ENCODE measurements around the gene LRRC2.
"Not testable (repeated sequence)": the region's sequence is repeated elsewhere in the genome, so short reads cannot be mapped to it uniquely, and the experiment has no call there.

The LRRC2 gene

DNA sequence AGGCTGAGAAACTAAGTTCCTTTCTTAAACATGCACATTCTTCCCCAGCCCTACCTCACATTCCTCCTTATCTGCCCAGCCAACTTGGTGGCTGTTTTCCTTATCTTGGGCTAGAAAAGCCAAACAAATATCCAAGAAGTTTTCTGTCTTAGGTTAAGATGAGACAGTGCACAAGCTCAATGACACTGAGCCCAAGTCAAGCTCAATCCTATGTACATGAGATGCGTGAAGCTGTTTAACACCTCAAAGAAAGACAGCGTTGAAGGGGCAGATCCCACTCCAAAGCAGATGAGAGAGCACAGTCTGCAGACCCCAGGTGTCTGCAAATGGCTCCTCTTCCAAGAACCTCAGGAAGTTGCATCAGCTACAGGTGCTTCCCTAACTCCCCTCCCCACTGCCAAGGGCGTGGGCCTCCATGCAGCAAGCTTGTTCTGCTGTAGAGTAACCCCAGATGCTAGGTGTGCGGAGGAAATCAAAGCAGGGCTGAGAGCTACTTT is 16.6 kb downstream of the LRRC2 start:
- TF ChIP-seq CTCF (IDR thresholded peaks at IDR 0.05; ENCODE audit: low read depth, low read length, missing control alignments): no peak
- DNase-seq (ENCODE audit: extremely low read depth, low read depth): no peak
- H3K4me3 ChIP-seq (replicated peaks; ENCODE audit: low read depth, low read length): no peak overlapping the region

DNA sequence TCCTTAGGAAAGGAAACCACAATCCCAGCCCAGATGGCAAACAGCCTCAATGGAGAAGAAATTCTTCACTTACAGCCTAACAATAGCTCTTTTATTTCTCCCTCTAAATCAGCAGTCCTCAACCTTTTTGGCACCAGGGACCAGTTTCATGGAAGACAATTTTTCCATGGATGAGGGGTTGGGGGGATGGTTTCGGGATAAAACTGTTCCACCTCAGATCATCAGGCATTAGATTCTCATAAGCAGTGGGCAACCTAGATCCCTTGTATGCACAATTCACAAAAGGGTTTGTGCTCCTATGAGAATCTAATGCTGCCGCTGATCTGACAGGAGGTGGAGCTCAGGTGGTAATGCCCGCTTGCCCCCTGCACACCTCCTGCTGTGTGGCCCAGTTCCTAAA is 17.5 kb downstream of the LRRC2 start:
- H3K4me3 ChIP-seq (replicated peaks; ENCODE audit: low read depth, low read length); DNase-seq (ENCODE audit: extremely low read depth, low read depth): not testable (repeated sequence)

DNA sequence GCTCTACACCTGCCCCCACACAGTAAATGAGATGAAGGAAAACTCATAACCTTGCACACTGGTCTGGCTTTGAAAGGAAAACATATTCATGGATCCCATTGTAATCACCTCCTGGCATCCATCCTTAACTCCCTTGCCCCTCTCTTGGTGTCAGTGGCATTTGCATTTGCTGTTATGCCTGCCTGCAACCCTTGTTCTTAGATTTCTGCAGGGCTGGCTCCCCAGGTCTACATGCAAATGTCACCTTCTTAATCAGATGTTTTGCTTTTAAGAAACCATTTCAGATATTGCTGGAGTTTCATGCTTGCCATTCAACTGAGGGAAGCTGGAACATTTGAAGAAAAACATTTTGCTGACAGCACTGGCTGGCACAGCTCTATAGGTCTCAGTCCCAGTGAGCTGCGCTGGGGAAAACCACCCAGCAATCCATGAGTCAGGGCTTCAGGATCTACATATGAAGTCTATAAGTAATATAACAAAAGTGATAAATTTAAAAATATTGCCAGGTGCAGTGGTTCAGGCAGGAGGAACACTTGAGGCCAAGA is 19.1 kb downstream of the LRRC2 start:
- H3K4me3 ChIP-seq (replicated peaks; ENCODE audit: low read depth, low read length): no peak overlapping the region
- no peak for TF ChIP-seq CTCF (IDR thresholded peaks at IDR 0.05; ENCODE audit: low read depth, low read length, missing control alignments)
- no peak for DNase-seq (ENCODE audit: extremely low read depth, low read depth)

GRCh38 chr3:46545818-46546630 is 20.1 kb downstream of the LRRC2 start:
- no peak overlapping the region for H3K4me3 ChIP-seq (replicated peaks; ENCODE audit: low read depth, low read length)
- no peak for DNase-seq (ENCODE audit: extremely low read depth, low read depth)
- no peak for TF ChIP-seq CTCF (IDR thresholded peaks at IDR 0.05; ENCODE audit: low read depth, low read length, missing control alignments)

GRCh38 chr3:46544771-46545503 is 21.2 kb downstream of the LRRC2 start:
- DNase-seq (ENCODE audit: extremely low read depth, low read depth): no peak
- no peak for TF ChIP-seq CTCF (IDR thresholded peaks at IDR 0.05; ENCODE audit: low read depth, low read length, missing control alignments)
- H3K4me3 ChIP-seq (replicated peaks; ENCODE audit: low read depth, low read length): no peak overlapping the region

DNA sequence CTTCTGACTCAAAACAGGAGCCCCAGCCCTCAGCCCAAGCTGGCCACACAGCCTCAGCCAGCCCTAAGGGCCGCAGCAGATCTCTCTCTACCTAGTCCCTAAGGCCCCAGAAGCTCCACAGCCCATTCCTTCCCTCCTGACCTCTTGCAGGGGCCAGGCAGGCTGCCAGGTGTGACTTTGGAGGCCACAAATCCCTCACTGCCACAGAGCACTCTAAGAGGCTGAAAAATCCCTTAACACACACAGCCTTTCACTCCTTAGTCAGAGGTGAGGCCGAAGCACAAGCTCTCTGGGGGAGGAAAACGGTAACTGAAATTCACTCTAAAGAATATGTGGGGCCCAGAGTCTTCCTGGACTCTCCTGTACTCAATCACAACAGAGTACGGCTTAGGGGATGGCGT is 23.3 kb downstream of the LRRC2 start:
- no peak overlapping the region for H3K4me3 ChIP-seq (replicated peaks; ENCODE audit: low read depth, low read length)
- TF ChIP-seq CTCF (IDR thresholded peaks at IDR 0.05; ENCODE audit: low read depth, low read length, missing control alignments): no peak
- DNase-seq (ENCODE audit: extremely low read depth, low read depth): no peak

GRCh38 chr3:46542344-46542743 is 23.8 kb downstream of the LRRC2 start:
- no peak for DNase-seq (ENCODE audit: extremely low read depth, low read depth)
- no peak for TF ChIP-seq CTCF (IDR thresholded peaks at IDR 0.05; ENCODE audit: low read depth, low read length, missing control alignments)
- no peak overlapping the region for H3K4me3 ChIP-seq (replicated peaks; ENCODE audit: low read depth, low read length)
